GM21723 (cell line): ENCODE measurements around the gene OR10G3.

Source experiments
- ATAC-seq: cut with Tn5 transposase; IDR thresholded peaks from one replicate; pipeline ENCODE4 v1.9.1; 2021; ENCODE audit warnings: mild to moderate bottlenecking, moderate library complexity; ENCODE audit not compliant: unreplicated experiment

Gene OR10G3

GRCh38 chr14:21535545-21536417 lies 44.1 kb downstream of the OR10G3 start:
- no peak for ATAC-seq

GRCh38 chr14:21534576-21534975 lies 45.3 kb downstream of the OR10G3 start:
- no peak for ATAC-seq

GRCh38 chr14:21533294-21533693 lies 46.6 kb downstream of the OR10G3 start:
- ATAC-seq, result no peak

GRCh38 chr14:21529515-21529914 lies 50.4 kb downstream of the OR10G3 start:
- no peak for ATAC-seq

- no peak for ATAC-seq
Observed at GRCh38 chr14:21528381-21529348, 51.2 kb downstream of the OR10G3 start.

- ATAC-seq, result no peak
Observed at GRCh38 chr14:21527318-21527679, 52.6 kb downstream of the OR10G3 start.

GRCh38 chr14:21526672-21527317 lies 53.1 kb downstream of the OR10G3 start:
- no peak for ATAC-seq

- ATAC-seq, result no peak
Observed at GRCh38 chr14:21525962-21526671, 53.8 kb downstream of the OR10G3 start, which contains the start of gene SALL2. SALL2 (minus strand) TSS chr14:21526346; CDS start chr14:21526127, 219 bp downstream.

- no peak for ATAC-seq
Observed at GRCh38 chr14:21525571-21525961, 54.3 kb downstream of the OR10G3 start.

- ATAC-seq, result no peak
Observed at GRCh38 chr14:21524575-21525490, 55.0 kb downstream of the OR10G3 start.

GRCh38 chr14:21523203-21523602 lies 56.7 kb downstream of the OR10G3 start:
- no peak for ATAC-seq

GRCh38 chr14:21521501-21521900 lies 58.4 kb downstream of the OR10G3 start:
- ATAC-seq, result no peak

- no peak for ATAC-seq
Observed at GRCh38 chr14:21520767-21521166, 59.1 kb downstream of the OR10G3 start.

GRCh38 chr14:21518725-21519124 lies 61.2 kb downstream of the OR10G3 start:
- ATAC-seq, result no peak
